ENCODE results near the gene HAPLN3. TPM values are rescaled to one million over a fixed set of nuclear protein-coding genes. Genes with fewer than 3 reads are reported as not detected.

The HAPLN3 gene
- total and polyA plus RNA-seq, 2 donors (not counting 3 experiments of a cell fraction or from before 2014, with no cell fraction given): 57.6 to 130 TPM

GRCh38 chr15:88835119-88835518, 60.2 kb downstream of the HAPLN3 start:
- Histone ChIP-seq H3K27me3 (ENCODE audit: control insufficient read depth in 2 of 2, insufficient read depth in 2 of 2, low read length in 2 of 2) (no peaks in the 10 kb centered on the region), H3K4me1 (ENCODE audit: control insufficient read depth, extremely low read depth, insufficient read depth, low read length) (no peaks in the 10 kb centered on the region), H3K36me3 (ENCODE audit: control insufficient read depth in 2 of 2, extremely low read depth in 1 of 2, insufficient read depth in 2 of 2, low read length in 2 of 2) (no peaks in the 10 kb centered on the region), H3K27ac (ENCODE audit: insufficient read depth, low read depth, low read length) (no peak overlapping the region), H3K79me2 (ENCODE audit: control insufficient read depth, insufficient read depth, low read length) (no peaks in the 10 kb centered on the region), H3K4me2 (ENCODE audit: insufficient read depth, low read length) (no peak overlapping the region), H3K4me3 (replicated peaks in 1 of 3; ENCODE audit: insufficient read depth in 1 of 3, low read depth in 1 of 3, low read length in 3 of 3) (no peak overlapping the region), H2AFZ (ENCODE audit: low read depth, low read length) (no peak overlapping the region), H3K9me3 (replicated peaks; ENCODE audit: control insufficient read depth, insufficient read depth, low read length) (no peaks in the 10 kb centered on the region), H3K9me1 (replicated peaks; ENCODE audit: control insufficient read depth, extremely low read depth, insufficient read depth, low read length) (no peaks in the 10 kb centered on the region), H4K20me1 (replicated peaks; ENCODE audit: control insufficient read depth, extremely low read depth, insufficient read depth, low read length) (no peaks in the 10 kb centered on the region), H3K9ac (replicated peaks; ENCODE audit: extremely low read depth, insufficient read depth, low read length) (no peak overlapping the region)
- dilution Hi-C loops (cut with MboI; ENCODE audit: extremely low pct_ligation_motif_present, low sequenced_read_pairs): no loop called here
- TF ChIP-seq FOS (IDR thresholded peaks at IDR 0.05; ENCODE audit: borderline replicate concordance, insufficient read depth, low read length): no peak
- no peak for TF ChIP-seq MAX (IDR thresholded peaks at IDR 0.05; ENCODE audit: insufficient read depth, insufficient read length)
- TF ChIP-seq POLR2A (IDR thresholded peaks at IDR 0.05; ENCODE audit: low read depth, low read length): no peak
- DNase-seq (ENCODE audit: low read depth, low spot score) (no peak), FAIRE-seq (no peak)
- intact Hi-C loops (cut with micrococcal nuclease): no loop called here
- CTCF ChIA-PET: interaction anchor here (1.4 to 3.8 kb wide), 9 partner anchors 9 to 368 kb away, joined by 3 to 126 read pairs (median 7); partner anchors contain the start of genes MRPL46 and MRPS11
- POLR2A ChIA-PET: no interaction called here
- no TSS peak for BruUV-seq (replicated peaks)

DNA sequence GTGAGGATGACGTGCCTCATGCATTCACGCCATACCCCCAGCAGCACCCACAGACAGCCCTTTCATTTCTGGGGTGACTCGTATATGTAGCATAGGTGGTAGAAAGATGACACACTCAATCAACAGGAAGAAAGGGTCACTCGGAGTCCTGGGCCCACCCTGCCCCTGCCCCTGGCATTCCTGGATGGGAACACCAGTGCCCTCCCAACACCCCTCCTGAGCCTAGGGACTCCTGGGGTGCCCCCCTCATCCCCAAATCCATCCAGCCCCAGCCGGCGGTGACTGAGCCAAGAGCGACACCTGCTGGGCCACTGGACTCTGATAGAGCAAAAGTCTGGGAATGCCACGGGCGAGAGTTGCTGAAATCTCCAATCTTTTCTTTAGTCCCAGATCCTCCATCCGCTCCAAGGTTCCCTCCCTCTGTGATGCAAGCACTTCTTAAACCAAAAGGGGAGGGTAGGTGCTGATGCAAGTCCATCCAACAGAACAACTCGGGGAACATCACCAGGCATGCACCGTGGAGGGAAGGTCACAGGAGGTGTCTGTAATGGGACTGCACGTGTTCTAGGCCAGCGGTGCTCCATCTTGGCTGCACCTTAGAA, 61.0 kb downstream of the HAPLN3 start:
- FAIRE-seq (no peak), DNase-seq (ENCODE audit: low read depth, low spot score) (peak; percentile 20)
- Histone ChIP-seq H4K20me1 (replicated peaks; ENCODE audit: control insufficient read depth, extremely low read depth, insufficient read depth, low read length) (no peaks in the 10 kb centered on the region), H3K27ac (ENCODE audit: insufficient read depth, low read depth, low read length) (no peak overlapping the region), H3K9me1 (replicated peaks; ENCODE audit: control insufficient read depth, extremely low read depth, insufficient read depth, low read length) (no peaks in the 10 kb centered on the region), H3K4me2 (ENCODE audit: insufficient read depth, low read length) (no peak overlapping the region), H3K27me3 (ENCODE audit: control insufficient read depth in 2 of 2, insufficient read depth in 2 of 2, low read length in 2 of 2) (no peaks in the 10 kb centered on the region), H3K9me3 (replicated peaks; ENCODE audit: control insufficient read depth, insufficient read depth, low read length) (no peaks in the 10 kb centered on the region), H3K4me3 (replicated peaks in 1 of 3; ENCODE audit: insufficient read depth in 1 of 3, low read depth in 1 of 3, low read length in 3 of 3) (no peak overlapping the region), H3K36me3 (ENCODE audit: control insufficient read depth in 2 of 2, extremely low read depth in 1 of 2, insufficient read depth in 2 of 2, low read length in 2 of 2) (no peaks in the 10 kb centered on the region), H3K9ac (replicated peaks; ENCODE audit: extremely low read depth, insufficient read depth, low read length) (no peak overlapping the region), H3K4me1 (ENCODE audit: control insufficient read depth, extremely low read depth, insufficient read depth, low read length) (no peaks in the 10 kb centered on the region), H3K79me2 (ENCODE audit: control insufficient read depth, insufficient read depth, low read length) (no peaks in the 10 kb centered on the region), H2AFZ (ENCODE audit: low read depth, low read length) (no peak overlapping the region)
- no TSS peak for BruUV-seq (replicated peaks)
- ChIA-PET POLR2A (no interaction called here), CTCF (interaction anchor here (0.7 to 3.8 kb wide), 22 partner anchors 8 to 367 kb away, joined by 3 to 126 read pairs (median 3); partner anchors contain the start of genes MRPL46 and MRPS11)
- TF ChIP-seq FOS (IDR thresholded peaks at IDR 0.05; ENCODE audit: borderline replicate concordance, insufficient read depth, low read length) (no peak), CTCF (IDR thresholded peaks at IDR 0.05; ENCODE audit: extremely low read depth in 1 of 2, insufficient read depth in 1 of 2, low read depth in 1 of 2, low read length in 2 of 2) (peak; percentile 53 to 65)
- intact Hi-C loops (cut with micrococcal nuclease) (loop anchor here (1.0 kb wide), 3 partner anchors 177 to 358 kb away; no protein-coding TSS in a partner anchor), dilution Hi-C loops (cut with MboI; ENCODE audit: extremely low pct_ligation_motif_present, low sequenced_read_pairs) (no loop called here)
